Liver (tissue), 9 donors: ENCODE measurements around the gene SNX3. TPM values are rescaled to one million over a fixed set of nuclear protein-coding genes. Genes with fewer than 3 reads are reported as not detected.

ENCODE experiments used
- DNase-seq: peaks from one replicate; pipeline ENCODE4 v3.0.0-alpha.2; 2017; ENCODE audit warnings: low spot score
- H3K27ac ChIP-seq, 2 donors: one replicate each; pipeline ENCODE4 v1.7.0; 2013; ENCODE audit warnings: inconsistent platforms in 2 of 2, low read length in 2 of 2, control low read depth in 1 of 2, low read depth in 1 of 2, mild to moderate bottlenecking in 1 of 2
- H3K27me3 ChIP-seq, 4 donors: one replicate each; pipeline versions ENCODE4 v1.6.1 to v1.7.0; 2013; ENCODE audit warnings: low read length in 3 of 4, inconsistent platforms in 1 of 4, mild to moderate bottlenecking in 1 of 4, moderate library complexity in 1 of 4; ENCODE audit not compliant: control insufficient read depth in 4 of 4, insufficient read depth in 4 of 4
- H3K36me3 ChIP-seq, 4 donors: one replicate each; pipeline versions ENCODE4 v1.6.1 to v1.7.0; 2013; ENCODE audit warnings: low read length in 3 of 4, mild to moderate bottlenecking in 3 of 4, low read depth in 1 of 4, moderate library complexity in 1 of 4; ENCODE audit not compliant: control insufficient read depth in 4 of 4, insufficient read depth in 3 of 4
- H3K4me1 ChIP-seq, 4 donors: one replicate each; pipeline versions ENCODE4 v1.6.1 to v1.7.0; 2013; ENCODE audit warnings: low read length in 3 of 4, mild to moderate bottlenecking in 3 of 4, moderate library complexity in 1 of 4; ENCODE audit not compliant: control insufficient read depth in 4 of 4, insufficient read depth in 4 of 4
- H3K4me3 ChIP-seq, 3 donors: one replicate each; pipeline versions ENCODE4 v1.6.1 to v1.7.0; 2013; ENCODE audit warnings: low read length in 3 of 3, control low read depth in 1 of 3, low read depth in 1 of 3, mild to moderate bottlenecking in 1 of 3
- H3K9ac ChIP-seq, 2 donors: one replicate each; pipeline ENCODE4 v1.7.0; 2013; ENCODE audit warnings: low read length in 2 of 2, mild to moderate bottlenecking in 2 of 2, moderate library complexity in 2 of 2, control low read depth in 1 of 2, low read depth in 1 of 2
- H3K9me3 ChIP-seq, 4 donors: one replicate each; pipeline versions ENCODE4 v1.6.1 to v1.7.0; 2013; ENCODE audit warnings: low read length in 3 of 4; ENCODE audit not compliant: control insufficient read depth in 4 of 4
- CTCF ChIP-seq: fragments of 150-350 bp; IDR thresholded peaks from 2 replicates; pipeline ENCODE4 v1.5.1; 2017; ENCODE audit warnings: improper control_type of control experiment, low read depth, low read length; ENCODE audit not compliant: missing input control
- EGR1 ChIP-seq, 2 donors: IDR thresholded peaks; 2 replicates each; pipeline ENCODE4 v1.6.1; 2016 to 2018; ENCODE audit warnings: antibody characterized with exemption in 2 of 2, low read depth in 2 of 2
- FOXA1 ChIP-seq: IDR thresholded peaks from 2 replicates; pipeline ENCODE4 v1.6.1; 2016; ENCODE audit warnings: antibody characterized with exemption
- FOXA2 ChIP-seq: IDR thresholded peaks from 2 replicates; pipeline ENCODE4 v1.6.1; 2016; ENCODE audit warnings: antibody characterized with exemption
- GABPA ChIP-seq, 2 donors: IDR thresholded peaks in 1 of 2; conservative IDR thresholded peaks in 1 of 2; 2 replicates each; pipeline ENCODE4 v1.6.1; 2016; ENCODE audit warnings: antibody characterized with exemption in 2 of 2, mild to moderate bottlenecking in 1 of 2, moderate library complexity in 1 of 2
- HNF4A ChIP-seq, 2 donors: conservative IDR thresholded peaks; 2 replicates each; pipeline ENCODE4 v1.6.1; 2016; ENCODE audit warnings: antibody characterized with exemption in 2 of 2, mild to moderate bottlenecking in 2 of 2
- HNF4G ChIP-seq: IDR thresholded peaks from 2 replicates; pipeline ENCODE4 v1.6.1; 2016; ENCODE audit warnings: antibody characterized with exemption
- JUND ChIP-seq, 2 donors: IDR thresholded peaks; 2 replicates each; pipeline ENCODE4 v1.6.1; 2016; ENCODE audit warnings: antibody characterized with exemption in 2 of 2
- MAX ChIP-seq: IDR thresholded peaks from 2 replicates; pipeline ENCODE4 v1.6.1; 2016; ENCODE audit warnings: antibody characterized with exemption
- NR2F2 ChIP-seq: IDR thresholded peaks from 2 replicates; pipeline ENCODE4 v1.6.1; 2016; ENCODE audit warnings: antibody characterized with exemption
- RAD21 ChIP-seq, 2 donors: IDR thresholded peaks; 2 replicates each; pipeline ENCODE4 v1.6.1; 2016; ENCODE audit warnings: antibody characterized with exemption in 2 of 2, mild to moderate bottlenecking in 2 of 2
- REST ChIP-seq: IDR thresholded peaks from 2 replicates; pipeline ENCODE4 v1.6.1; 2016; ENCODE audit warnings: antibody characterized with exemption, mild to moderate bottlenecking
- RXRA ChIP-seq, 2 donors: IDR thresholded peaks; 2 replicates each; pipeline ENCODE4 v1.6.1; 2017 to 2018; ENCODE audit warnings: antibody characterized with exemption in 2 of 2, mild to moderate bottlenecking in 1 of 2
- SP1 ChIP-seq: IDR thresholded peaks from 2 replicates; pipeline ENCODE4 v1.6.1; 2018; ENCODE audit warnings: antibody characterized with exemption, mild to moderate bottlenecking
- TAF1 ChIP-seq: conservative IDR thresholded peaks from 2 replicates; pipeline ENCODE4 v1.6.1; 2016; ENCODE audit warnings: antibody characterized with exemption, mild to moderate bottlenecking
- YY1 ChIP-seq: IDR thresholded peaks from 2 replicates; pipeline ENCODE4 v1.6.1; 2016; ENCODE audit warnings: antibody characterized with exemption, mild to moderate bottlenecking
- ZBTB33 ChIP-seq: IDR thresholded peaks from 2 replicates; pipeline ENCODE4 v1.6.1; 2016; ENCODE audit warnings: antibody characterized with exemption
- WGBS: extraction: QIAGEN DNeasy Blood & Tissue Kit; methylation state at CpG from one replicate; pipeline ENCODE4 v1.1.7; 2013; 5-methylcytosine and 5-hydroxymethylcytosine counted together
- polyA plus RNA-seq, 2 donors: library from polyadenylated mRNA; stranded (reverse) in 1 of 2; unstranded in 1 of 2; fragments of 200-250 nt in 1 of 2; fragments of >200 nt in 1 of 2; fragmentation: Nextera tagmentation in 1 of 2; extraction: Ambion mirVana in 1 of 2; gene quantifications; one replicate each; pipeline versions ENCODE4 v1.2.1 to v1.2.3, GENCODE V29; 2013 to 2015
- total RNA-seq, 2 donors: library from RNA; depleted of rRNA; stranded (reverse); fragments of >200 nt; gene quantifications; one replicate each; pipeline ENCODE4 v1.2.3, GENCODE V29; 2014
- TF ChIP-seq, protein P1 (sequence below): IDR thresholded peaks from 2 replicates; pipeline ENCODE4 v1.6.1; 2016; ENCODE audit warnings: antibody characterized with exemption
- donor health status: healthy.
- donor health status: healthy.
- donor health status: healthy.
- donor health status: healthy.
- donor health status: healthy.

The SNX3 gene
- total and polyA plus RNA-seq, 4 donors = 67.9 to 161 (median 111) TPM

GRCh38 chr6:108222064-108222463, 38.8 kb downstream of the SNX3 start (continued):
- TF ChIP-seq CTCF = no peak
- TF ChIP-seq ZBTB33 = no peak
- no peak for TF ChIP-seq FOXA2

GRCh38 chr6:108211671-108212070, 49.2 kb downstream of the SNX3 start:
- H3K9me3 ChIP-seq = no peaks in the 10 kb centered on the region
- no peak for DNase-seq
- no peak overlapping the region for H3K4me3 ChIP-seq
- H3K27ac ChIP-seq = no peak overlapping the region
- no peak overlapping the region for H3K9ac ChIP-seq
- WGBS = 93% methylated on average over 2 of the region's 2 CpGs
- peaks cover 0 to 21% (median 14%) of the 10 kb centered on the region in 4 donors for H3K36me3 ChIP-seq
- peaks cover 0 to 2% (median 0%) of the 10 kb centered on the region in 4 donors for H3K4me1 ChIP-seq
- TF ChIP-seq HNF4G = no peak
- no peak for TF ChIP-seq SP1
- no peak for TF ChIP-seq JUND (IDR thresholded peaks at IDR 0.05)
- no peak for TF ChIP-seq RAD21 (IDR thresholded peaks at IDR 0.05)
- TF ChIP-seq EGR1 (IDR thresholded peaks at IDR 0.05; ENCODE audit: low read depth in 2 of 2) = no peak
- no peak for TF ChIP-seq ZBTB33
- no peak for TF ChIP-seq FOXA2
- no peak for TF ChIP-seq YY1
- no peak for TF ChIP-seq RXRA (IDR thresholded peaks at IDR 0.05)
- TF ChIP-seq NR2F2 = no peak
- TF ChIP-seq, protein P1, sequence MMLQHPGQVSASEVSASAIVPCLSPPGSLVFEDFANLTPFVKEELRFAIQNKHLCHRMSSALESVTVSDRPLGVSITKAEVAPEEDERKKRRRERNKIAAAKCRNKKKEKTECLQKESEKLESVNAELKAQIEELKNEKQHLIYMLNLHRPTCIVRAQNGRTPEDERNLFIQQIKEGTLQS = no peak
- no peak for TF ChIP-seq CTCF
- TF ChIP-seq TAF1 = no peak
- TF ChIP-seq REST = no peak
- TF ChIP-seq FOXA1 = no peak
- TF ChIP-seq GABPA (IDR thresholded peaks at IDR 0.05 in 1 of 2, conservative IDR thresholded peaks at IDR 0.05 in 1 of 2) = no peak
- no peak for TF ChIP-seq MAX
- TF ChIP-seq HNF4A (conservative IDR thresholded peaks at IDR 0.05) = no peak
- no peaks in the 10 kb centered on the region for H3K27me3 ChIP-seq
